Gastrocnemius medialis (tissue), 4 donors: ENCODE data around the gene ANKS1B. TPM values are rescaled to one million over a fixed set of nuclear protein-coding genes. Genes with fewer than 3 reads are reported as not detected.
"Not testable (repeated sequence)": the region's sequence is repeated elsewhere in the genome, so short reads cannot be mapped to it uniquely, and the experiment has no call there.

ENCODE experiments used
- ATAC-seq, 2 donors: fragments of 150-250 bp; one replicate each; pipeline ENCODE4 v1.9.1; 2016
- DNase-seq, 2 donors: peaks; one replicate each; pipeline ENCODE4 v3.0.0-alpha.2; 2019
- H3K27ac ChIP-seq, 4 donors: fragments of 200-600 bp; sonication (generic); 1 replicate in 1 of 4; 2 replicates in 3 of 4; pipeline ENCODE4 v1.5.1; 2016 to 2018; ENCODE audit warnings: mild to moderate bottlenecking in 2 of 4, moderate library complexity in 1 of 4
- H3K27me3 ChIP-seq, 3 donors: fragments of 200-600 bp; sonication (generic) in 2 of 3; 1 replicate in 1 of 3; 2 replicates in 2 of 3; pipeline versions ENCODE4 v1.5.1 to v1.6.0; 2016 to 2019; ENCODE audit warnings: mild to moderate bottlenecking in 1 of 3, moderate library complexity in 1 of 3
- H3K36me3 ChIP-seq, 2 donors: fragments of 200-600 bp; sonication (generic) in 1 of 2; one replicate each; pipeline ENCODE4 v1.5.1; 2017 to 2018
- H3K4me1 ChIP-seq, 2 donors: fragments of 200-600 bp; sonication (generic) in 1 of 2; one replicate each; pipeline ENCODE4 v1.5.1; 2016 to 2017; ENCODE audit warnings: mild to moderate bottlenecking in 2 of 2
- H3K4me3 ChIP-seq, 4 donors: fragments of 200-600 bp; sonication (generic) in 3 of 4; 1 replicate in 1 of 4; 2 replicates in 3 of 4; pipeline ENCODE4 v1.5.1; 2016 to 2019; ENCODE audit warnings: mild to moderate bottlenecking in 2 of 4
- H3K9me3 ChIP-seq, 3 donors: fragments of 200-600 bp; sonication (generic) in 2 of 3; 1 replicate in 1 of 3; 2 replicates in 2 of 3; pipeline ENCODE4 v1.5.1; 2016 to 2019
- POLR2A ChIP-seq, 2 donors: fragments of 450-650 bp; IDR thresholded peaks; one replicate each; pipeline ENCODE4 v1.6.1; 2017; ENCODE audit warnings: antibody characterized with exemption in 2 of 2, mild to moderate bottlenecking in 2 of 2, moderate library complexity in 2 of 2
- in situ Hi-C, 4 donors: fragments of 200-750 bp; cut with MboI; loops; one replicate each; pipeline versions ENCODE4 v1.15.0 to v1.8.0; 2017; ENCODE audit warnings: low sequenced_read_pairs in 4 of 4
- intact Hi-C: fragments of 100-400 bp; cut with DNase I; formaldehyde crosslinking; loops from one replicate; pipeline ENCODE4 v1.15.1; 2023; ENCODE audit warnings: low total_unique reads
- total RNA-seq, 4 donors: library from RNA; depleted of rRNA; stranded (reverse); fragments of >200 nt; gene quantifications; one replicate each; pipeline versions ENCODE4 v1.1.0 to v1.2.3, GENCODE V29; 2016
- TF ChIP-seq, protein P1 (sequence below), 5 experiments: fragments of 450-650 bp in 3 of 5; fragments of 200-600 bp in 2 of 5; sonication (generic) in 2 of 5; IDR thresholded peaks in 4 of 5; conservative IDR thresholded peaks in 1 of 5; 1 replicate in 4 of 5; 2 replicates in 1 of 5; pipeline ENCODE4 v1.5.1; 2016 to 2019; ENCODE audit warnings: antibody characterized with exemption in 5 of 5, mild to moderate bottlenecking in 3 of 5, moderate library complexity in 3 of 5

ANKS1B gene
- total RNA-seq, 4 donors from 2014 or later = 3.9 to 14.5 (median 5.7) TPM

DNA sequence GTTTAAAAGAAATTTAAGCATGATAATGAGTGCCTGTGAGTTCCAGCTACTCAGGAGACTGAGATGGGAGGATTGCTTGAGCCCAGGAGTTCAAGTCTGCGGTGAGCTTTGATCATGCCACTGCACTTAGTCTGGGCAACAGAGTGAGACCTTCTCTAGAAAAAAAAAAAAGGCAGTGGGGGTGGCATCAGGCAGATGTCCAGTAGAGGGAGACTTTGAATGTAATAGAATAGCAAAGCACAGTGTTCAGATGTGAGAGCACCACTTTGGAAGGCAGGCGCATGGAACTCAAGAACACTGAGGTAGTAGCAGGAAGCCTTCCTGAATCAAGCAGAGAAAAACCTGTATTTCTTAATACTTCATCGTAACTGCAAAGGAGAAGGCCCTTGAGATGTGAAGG, 731.7 kb downstream of the ANKS1B start:
- intact Hi-C loops = no loop called here
- Histone ChIP-seq H3K4me1 (no peaks in the 10 kb centered on the region), H3K4me3 (no peak overlapping the region), H3K27me3 (no peaks in the 10 kb centered on the region), H3K36me3 (no peaks in the 10 kb centered on the region), H3K27ac (no peak overlapping the region), H3K9me3 (no peaks in the 10 kb centered on the region)
- TF ChIP-seq, protein P1, sequence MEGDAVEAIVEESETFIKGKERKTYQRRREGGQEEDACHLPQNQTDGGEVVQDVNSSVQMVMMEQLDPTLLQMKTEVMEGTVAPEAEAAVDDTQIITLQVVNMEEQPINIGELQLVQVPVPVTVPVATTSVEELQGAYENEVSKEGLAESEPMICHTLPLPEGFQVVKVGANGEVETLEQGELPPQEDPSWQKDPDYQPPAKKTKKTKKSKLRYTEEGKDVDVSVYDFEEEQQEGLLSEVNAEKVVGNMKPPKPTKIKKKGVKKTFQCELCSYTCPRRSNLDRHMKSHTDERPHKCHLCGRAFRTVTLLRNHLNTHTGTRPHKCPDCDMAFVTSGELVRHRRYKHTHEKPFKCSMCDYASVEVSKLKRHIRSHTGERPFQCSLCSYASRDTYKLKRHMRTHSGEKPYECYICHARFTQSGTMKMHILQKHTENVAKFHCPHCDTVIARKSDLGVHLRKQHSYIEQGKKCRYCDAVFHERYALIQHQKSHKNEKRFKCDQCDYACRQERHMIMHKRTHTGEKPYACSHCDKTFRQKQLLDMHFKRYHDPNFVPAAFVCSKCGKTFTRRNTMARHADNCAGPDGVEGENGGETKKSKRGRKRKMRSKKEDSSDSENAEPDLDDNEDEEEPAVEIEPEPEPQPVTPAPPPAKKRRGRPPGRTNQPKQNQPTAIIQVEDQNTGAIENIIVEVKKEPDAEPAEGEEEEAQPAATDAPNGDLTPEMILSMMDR (IDR thresholded peaks at IDR 0.05 in 4 of 5, conservative IDR thresholded peaks at IDR 0.05 in 1 of 5) = no peak
- TF ChIP-seq POLR2A (IDR thresholded peaks at IDR 0.05) = no peak
- ATAC-seq = no peak
- in situ Hi-C loops = no loop called here
- no peak for DNase-seq

DNA sequence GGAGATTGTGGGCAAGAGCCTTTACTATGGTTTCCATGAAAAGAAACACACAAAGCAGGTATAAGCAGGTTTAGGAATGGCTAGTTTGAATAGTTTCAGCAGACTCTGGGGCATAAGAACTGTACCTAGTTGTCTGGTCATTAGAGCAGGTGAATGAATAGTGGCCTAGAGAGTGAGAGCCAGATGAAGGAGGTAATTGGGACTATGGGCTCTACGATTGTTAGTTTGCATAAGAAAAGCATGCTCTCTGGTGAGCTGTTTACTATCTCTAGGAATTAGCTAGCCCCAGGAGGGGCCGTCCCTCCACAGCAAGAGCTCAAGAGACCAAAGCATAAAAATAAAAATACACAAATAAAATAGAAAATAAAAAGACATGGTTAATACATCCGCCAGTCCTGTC, 734.6 kb downstream of the ANKS1B start:
- in situ Hi-C loops (no loop called here), intact Hi-C loops (no loop called here)
- no peak overlapping the region for H3K27ac ChIP-seq
- no peaks in the 10 kb centered on the region for H3K4me1 ChIP-seq
- no peak overlapping the region for H3K4me3 ChIP-seq
- TF ChIP-seq POLR2A (IDR thresholded peaks at IDR 0.05) = no peak
- TF ChIP-seq, protein P1 (IDR thresholded peaks at IDR 0.05 in 4 of 5, conservative IDR thresholded peaks at IDR 0.05 in 1 of 5) = no peak
- ATAC-seq = no peak
- H3K27me3 ChIP-seq = no peaks in the 10 kb centered on the region
- no peaks in the 10 kb centered on the region for H3K36me3 ChIP-seq
- no peak for DNase-seq
- H3K9me3 ChIP-seq = no peaks in the 10 kb centered on the region

DNA sequence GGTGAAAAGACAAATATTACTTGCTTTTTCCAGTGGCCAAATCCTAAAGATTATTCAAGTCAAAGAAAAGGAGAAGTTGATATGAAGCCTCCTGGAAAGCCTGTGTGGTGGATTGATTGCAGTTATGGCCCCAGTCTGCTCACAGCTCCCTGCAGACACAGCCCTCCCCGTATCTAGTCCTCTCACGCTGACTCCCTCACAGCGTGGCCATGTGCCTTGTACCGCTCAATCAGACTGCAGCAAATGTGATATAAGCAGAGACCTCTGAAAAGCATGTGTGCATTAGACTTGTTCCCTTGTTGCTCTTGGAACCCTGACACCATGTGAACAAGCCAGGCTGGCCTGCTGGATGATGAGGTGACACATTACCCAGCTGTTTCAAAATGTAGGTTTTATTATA, 735.2 kb downstream of the ANKS1B start:
- Histone ChIP-seq H3K36me3 (no peaks in the 10 kb centered on the region), H3K4me3 (no peak overlapping the region), H3K27ac (no peak overlapping the region), H3K9me3 (no peaks in the 10 kb centered on the region), H3K4me1 (no peaks in the 10 kb centered on the region), H3K27me3 (no peaks in the 10 kb centered on the region)
- TF ChIP-seq, protein P1 (IDR thresholded peaks at IDR 0.05 in 4 of 5, conservative IDR thresholded peaks at IDR 0.05 in 1 of 5) = no peak
- intact Hi-C loops (no loop called here), in situ Hi-C loops (no loop called here)
- ATAC-seq = no peak
- DNase-seq = no peak

DNA sequence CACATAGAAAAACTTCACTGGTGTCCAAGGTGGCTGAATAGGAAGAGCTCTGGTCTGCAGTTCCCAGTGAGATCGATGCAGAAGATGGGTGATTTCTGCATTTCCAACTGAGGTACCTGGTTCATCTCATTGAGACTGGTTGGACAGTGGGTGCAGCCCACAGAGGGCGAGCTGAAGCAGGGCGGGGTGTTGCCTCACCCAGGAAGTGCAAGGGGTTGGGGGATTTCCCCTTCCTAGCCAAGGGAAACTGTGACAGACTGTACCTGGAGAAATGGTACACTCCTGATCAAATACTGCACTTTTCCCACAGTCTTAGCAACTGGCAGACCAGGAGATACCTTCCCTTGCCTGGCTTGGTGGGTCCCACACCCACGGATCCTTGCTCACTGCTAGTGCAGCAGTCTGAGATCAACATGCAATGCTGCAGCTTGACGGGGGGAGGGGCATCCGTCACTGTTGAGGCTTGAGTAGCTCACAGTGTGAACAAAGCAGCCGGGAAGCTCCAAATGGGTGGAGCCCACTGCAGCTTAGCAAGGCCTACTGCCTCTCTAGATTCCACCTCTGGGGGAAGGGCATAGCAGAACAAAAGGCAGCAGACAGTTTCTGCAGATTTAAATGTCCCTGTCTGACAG, 746.7 kb downstream of the ANKS1B start:
- ATAC-seq, H3K4me1 ChIP-seq, intact Hi-C loops, H3K27ac ChIP-seq, H3K36me3 ChIP-seq, in situ Hi-C loops, DNase-seq, H3K9me3 ChIP-seq, H3K4me3 ChIP-seq, H3K27me3 ChIP-seq: not testable (repeated sequence)

DNA sequence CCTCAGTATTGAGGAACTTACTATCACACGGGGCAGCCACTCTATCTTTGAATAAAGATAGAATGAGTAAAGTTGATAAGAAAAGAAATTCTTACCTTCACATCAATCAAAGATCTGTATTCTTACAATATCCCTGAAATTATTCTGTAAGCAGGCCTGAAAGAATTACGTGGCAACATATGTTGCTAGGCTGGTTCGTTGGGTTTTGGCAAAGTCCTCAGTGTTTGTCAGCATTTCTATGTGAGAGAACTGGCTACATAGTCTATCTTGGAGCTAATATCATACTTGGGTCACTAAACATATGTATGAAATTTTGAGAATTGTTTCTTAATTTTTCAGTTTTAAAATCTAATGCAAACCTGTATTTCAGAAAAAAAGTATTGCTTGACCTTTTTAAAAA, 749.4 kb downstream of the ANKS1B start:
- ATAC-seq = no peak
- H3K27me3 ChIP-seq = no peaks in the 10 kb centered on the region
- H3K4me1 ChIP-seq = no peaks in the 10 kb centered on the region
- H3K9me3 ChIP-seq = no peaks in the 10 kb centered on the region
- intact Hi-C loops (no loop called here), in situ Hi-C loops (no loop called here)
- no peaks in the 10 kb centered on the region for H3K36me3 ChIP-seq
- no peak overlapping the region for H3K27ac ChIP-seq
- H3K4me3 ChIP-seq = no peak overlapping the region
- DNase-seq = no peak
- TF ChIP-seq POLR2A (IDR thresholded peaks at IDR 0.05) = no peak
- TF ChIP-seq, protein P1 (IDR thresholded peaks at IDR 0.05 in 4 of 5, conservative IDR thresholded peaks at IDR 0.05 in 1 of 5) = no peak
